Stimulated activated CD4-positive, alpha-beta T cell treated with anti-CD3 and anti-CD28 coated beads, Interleukin-2, amount 100 ng/mL, for 24 hours (primary cell): ENCODE results near the gene MRPL17.
"Not testable (repeated sequence)": the region's sequence is repeated elsewhere in the genome, so short reads cannot be mapped to it uniquely, and the experiment has no call there.

ENCODE experiments used
- DNase-seq, 2 donors: peaks; one replicate each; pipeline ENCODE4 v3.0.0-alpha.2; 2020

MRPL17 gene

DNA sequence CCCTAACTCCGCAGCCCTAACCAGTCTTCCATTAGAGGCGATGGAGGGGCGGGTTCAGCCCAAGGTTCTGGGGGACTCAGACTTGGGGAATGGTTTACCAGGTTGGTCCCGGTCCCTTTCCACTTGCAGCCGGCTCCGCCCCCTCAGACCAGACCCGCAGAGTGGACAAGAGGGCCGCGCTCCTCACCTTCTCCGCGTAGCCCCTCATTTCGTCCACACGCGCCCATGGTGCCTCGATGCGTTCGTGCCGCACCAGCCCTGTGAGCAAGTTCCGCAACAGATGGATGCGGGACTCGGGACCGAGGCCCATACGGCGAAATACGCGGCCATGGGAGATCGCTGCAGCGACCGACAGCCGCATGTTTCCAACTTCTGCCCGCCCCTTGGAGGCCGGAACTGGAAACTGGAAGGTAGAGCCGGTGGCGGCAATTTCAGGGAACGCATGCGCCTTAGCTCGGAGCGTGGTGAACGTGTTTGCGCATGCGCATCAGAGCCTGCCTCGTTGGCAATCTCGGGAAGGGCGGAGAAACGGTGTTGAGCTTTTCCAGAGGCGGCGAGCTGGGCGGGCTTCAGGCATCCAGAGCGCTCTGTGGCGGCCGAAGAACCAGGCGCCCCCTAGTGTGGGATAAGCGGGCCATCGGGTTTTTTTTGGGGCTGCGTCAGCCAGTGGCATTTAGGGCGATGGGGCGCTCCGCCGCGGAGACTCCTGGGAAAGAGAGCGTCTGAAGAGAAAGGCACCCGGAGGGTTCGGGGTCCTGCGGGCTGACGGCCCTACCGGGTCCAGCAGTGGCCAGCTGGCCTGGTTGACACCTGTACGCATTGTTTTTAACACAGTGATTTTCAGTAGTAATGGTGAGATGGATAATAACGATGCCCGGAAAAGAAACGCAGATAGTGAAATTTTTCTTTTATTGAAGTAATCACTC is at the start of gene MRPL17:
Gene MRPL17, minus strand, starts transcription at position 405 of the 926 bp plus-strand sequence. Its CDS starts 44 bp downstream, at position 361.
- DNase-seq = peak; percentile 98

- DNase-seq = no peak
These were observed 45.0 kb upstream of the MRPL17 start for GRCh38 chr11:6727971-6728760.

GRCh38 chr11:6725386-6725896 is 42.3 kb upstream of the MRPL17 start:
- no peak for DNase-seq

DNA sequence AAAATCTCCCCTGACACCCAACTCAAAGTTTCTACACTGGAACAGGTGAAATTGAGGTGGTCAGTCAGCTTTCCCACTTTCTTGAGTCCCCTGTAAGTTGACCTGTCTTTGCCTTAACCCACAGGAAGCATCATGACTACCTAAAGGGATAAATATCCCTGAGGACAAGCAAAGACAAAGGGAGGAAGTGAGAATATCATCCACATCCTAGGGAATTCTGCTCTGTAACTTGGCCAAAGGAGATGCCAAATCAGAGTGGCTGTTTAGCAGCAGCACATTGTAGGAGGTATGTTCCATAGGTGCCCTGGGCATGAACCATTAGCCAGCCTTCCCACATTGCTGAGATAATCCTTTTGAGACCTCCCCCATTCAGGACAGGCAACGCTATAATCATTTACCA is 40.9 kb upstream of the MRPL17 start:
- no peak for DNase-seq

- no peak for DNase-seq
These were observed 38.2 kb upstream of the MRPL17 start for GRCh38 chr11:6721343-6721742.

GRCh38 chr11:6719576-6719975 is 36.4 kb upstream of the MRPL17 start:
- DNase-seq = no peak

DNA sequence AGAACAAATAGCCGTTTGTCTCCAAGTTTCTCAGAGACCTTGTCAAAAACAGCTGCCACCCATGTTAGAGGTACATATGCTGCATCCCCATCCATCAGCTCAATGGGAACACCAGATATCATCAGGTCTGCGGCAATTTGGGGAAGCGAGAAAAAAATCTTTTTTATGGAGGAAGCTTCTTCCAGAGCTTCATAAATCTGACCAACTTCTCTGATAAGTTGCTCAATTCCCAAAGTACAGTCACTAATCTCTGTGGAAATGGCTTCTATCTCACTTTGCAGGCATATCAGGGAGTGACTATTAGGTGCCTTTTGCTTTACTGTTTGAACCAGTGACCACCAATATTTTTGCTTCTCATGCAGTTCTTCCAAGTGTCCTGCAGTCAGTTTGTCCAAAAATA is 34.3 kb upstream of the MRPL17 start:
- no peak for DNase-seq

DNA sequence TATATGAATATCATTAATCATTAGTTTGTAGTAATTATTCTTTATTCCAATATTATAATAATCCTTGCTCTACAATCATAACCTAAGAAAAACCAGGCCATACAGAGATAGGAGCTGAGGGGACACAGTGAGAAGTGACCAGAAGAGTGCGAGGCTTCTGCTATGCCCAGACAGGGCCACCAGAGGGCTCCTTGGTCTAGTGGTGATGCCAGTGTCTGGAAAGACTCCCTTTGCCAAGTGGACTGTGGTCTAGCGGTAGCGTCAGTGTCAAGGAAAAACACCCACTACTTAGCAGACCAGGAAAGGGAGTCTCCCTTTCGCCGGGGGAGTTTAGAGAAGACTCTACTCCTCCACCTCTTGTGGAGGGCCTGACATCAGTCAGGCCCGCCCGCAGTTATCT is 28.4 kb upstream of the MRPL17 start:
- DNase-seq = peak; percentile 57 to 67

DNA sequence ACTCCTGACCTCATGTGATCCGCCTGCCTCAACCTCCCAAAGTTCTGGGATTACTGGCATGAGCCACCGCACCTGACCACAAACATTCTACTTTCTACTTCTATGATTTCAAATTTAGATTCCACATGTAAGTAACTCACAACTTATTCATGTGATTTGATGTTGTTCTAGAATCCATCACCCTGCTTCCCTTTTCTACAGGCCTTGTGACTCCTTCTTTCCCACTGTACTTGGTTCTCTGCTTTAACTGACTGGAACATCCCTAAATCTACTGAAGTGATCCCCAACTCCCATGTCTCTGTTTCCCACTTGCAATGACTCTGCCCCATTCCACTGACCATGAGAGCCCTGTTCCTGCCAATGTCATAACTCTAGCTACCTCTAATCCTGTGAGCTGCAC is 25.7 kb upstream of the MRPL17 start:
- no peak for DNase-seq

DNA sequence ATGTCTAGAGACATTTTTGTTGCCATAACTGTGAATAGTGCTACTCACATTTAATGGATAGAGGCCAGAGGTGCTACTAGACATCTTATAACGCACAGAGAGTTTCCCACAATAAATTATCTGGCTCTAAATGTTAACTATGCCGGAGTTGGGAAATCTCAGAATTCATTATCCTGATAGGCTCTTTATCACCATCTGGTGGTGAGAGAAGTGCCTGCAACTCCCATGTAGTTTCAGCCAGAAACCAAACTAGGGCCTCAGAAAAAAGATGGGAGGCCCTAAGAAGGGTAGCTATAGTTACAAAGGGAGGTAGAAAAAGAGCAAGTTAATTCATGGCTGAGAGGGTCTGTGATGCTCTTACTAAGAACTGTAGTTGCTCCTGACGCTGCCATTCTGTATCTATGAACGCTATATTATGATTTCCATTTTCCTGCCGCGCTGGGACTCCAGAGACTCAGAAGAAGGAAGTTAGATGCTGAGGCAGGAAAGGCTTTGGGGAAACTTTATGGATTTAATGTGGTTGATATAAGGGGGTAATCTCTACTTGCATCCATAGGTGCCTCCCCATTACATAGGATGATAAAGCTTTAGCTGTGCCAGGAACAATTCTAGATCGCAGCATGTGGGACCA is 22.9 kb upstream of the MRPL17 start:
- DNase-seq = peak; percentile 49 to 50

- peak in 1 of 2 donors; percentile 32 for DNase-seq
These were observed 20.3 kb upstream of the MRPL17 start for GRCh38 chr11:6703247-6704063.

DNA sequence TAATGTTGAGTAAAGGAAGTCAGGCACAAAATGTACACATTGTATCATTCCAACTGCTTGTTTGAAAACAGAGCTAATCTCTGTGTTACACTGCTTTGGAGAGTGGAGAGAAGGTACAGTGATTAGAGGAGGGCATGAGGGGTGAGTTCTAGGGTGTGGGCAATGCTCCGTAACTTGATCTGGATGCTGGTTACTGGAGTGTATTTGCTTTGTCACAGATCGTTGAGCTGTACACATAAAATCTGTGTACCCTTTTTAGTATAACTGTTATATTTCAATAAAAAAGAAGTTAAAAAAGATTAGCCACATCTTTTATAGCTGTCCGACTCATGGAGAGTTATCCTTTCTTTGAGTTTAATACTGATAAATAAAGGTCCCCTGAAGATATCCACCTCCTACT is 18.8 kb upstream of the MRPL17 start:
- not testable (repeated sequence) for DNase-seq

DNA sequence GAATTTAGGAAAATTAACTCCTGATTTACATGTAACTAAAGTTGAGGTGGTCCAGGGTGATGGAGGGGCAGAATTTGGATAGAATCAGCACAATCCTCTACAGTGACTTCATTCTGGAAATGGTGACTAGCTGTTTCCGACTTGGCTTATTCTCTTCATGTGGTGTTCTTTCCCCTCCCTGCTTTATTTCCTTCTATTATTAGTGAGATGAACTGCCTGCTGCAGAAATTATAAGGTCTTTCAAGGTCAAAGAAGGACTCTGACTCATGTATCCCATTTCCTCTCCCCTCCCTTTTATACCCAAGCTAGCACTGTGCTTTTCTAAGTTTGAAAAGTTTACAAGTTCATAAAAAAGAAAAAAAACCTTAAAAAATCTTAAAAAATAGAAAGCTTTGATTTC is 12.2 kb upstream of the MRPL17 start:
- DNase-seq = no peak

DNA sequence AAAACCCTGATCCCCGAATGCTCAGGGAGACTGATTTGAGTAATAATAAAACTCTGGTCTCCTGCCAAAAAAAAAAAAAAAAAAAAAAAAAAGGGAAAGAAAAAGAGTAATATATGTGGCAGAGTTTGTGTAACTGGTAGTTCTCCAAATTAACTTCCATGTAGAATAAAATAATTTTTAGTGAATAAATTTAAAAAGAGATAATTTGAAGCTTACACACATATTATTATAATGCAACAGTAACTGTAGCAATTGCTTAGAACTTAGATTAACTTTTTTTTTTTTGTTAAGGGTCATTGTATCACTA is 11.0 kb upstream of the MRPL17 start:
- no peak for DNase-seq

GRCh38 chr11:6693342-6694228 is 10.4 kb upstream of the MRPL17 start:
- DNase-seq = peak; percentile 50 to 65

DNA sequence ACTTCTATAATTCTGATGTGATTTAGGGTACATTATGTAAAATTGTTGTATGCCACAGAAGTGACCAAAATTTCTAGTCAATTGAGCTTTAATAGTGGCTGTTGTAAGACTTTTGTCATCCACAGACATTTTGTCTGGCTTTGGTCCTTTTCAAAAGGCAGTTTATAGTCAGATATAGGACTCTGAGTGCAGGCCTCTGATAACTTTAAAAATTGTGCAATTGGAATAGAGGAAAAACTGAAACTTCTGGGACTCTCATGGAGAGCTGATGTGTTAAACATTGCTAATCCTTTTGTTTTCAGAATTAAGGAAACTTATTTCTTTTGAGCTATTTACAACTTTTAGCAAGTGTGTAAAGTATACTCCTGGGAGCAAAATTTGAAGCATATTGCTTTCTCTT is 9.0 kb upstream of the MRPL17 start:
- no peak for DNase-seq

- DNase-seq = not testable (repeated sequence)
These were observed 7.4 kb upstream of the MRPL17 start for GRCh38 chr11:6690431-6691132.

- no peak for DNase-seq
These were observed 4.7 kb upstream of the MRPL17 start for GRCh38 chr11:6687876-6688275.

- DNase-seq = no peak
These were observed 2.9 kb upstream of the MRPL17 start for GRCh38 chr11:6686006-6686405.

GRCh38 chr11:6684068-6684467 is 928 bp upstream of the MRPL17 start:
- not testable (repeated sequence) for DNase-seq

DNA sequence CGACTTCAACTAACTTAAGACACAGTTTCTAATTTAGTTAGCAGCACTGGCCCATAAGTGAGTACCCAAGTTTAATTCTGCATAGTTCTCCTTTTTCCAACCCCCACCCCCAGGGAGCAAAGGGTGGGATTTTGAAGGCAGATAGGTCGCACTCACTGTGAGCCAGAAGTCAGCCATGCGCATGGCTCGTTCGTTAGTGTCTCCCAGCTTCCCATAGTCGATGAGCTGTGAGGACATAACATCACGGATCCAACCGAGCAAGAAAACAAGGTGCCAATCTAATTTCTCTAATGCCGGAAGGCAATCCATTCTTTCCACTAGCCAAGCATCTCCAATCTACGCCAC is 577 bp downstream of the MRPL17 start:
- DNase-seq = peak in 1 of 2 donors; percentile 25
